Adrenal gland (tissue), 12 donors: Measurements from ENCODE around the gene SGIP1. TPM values are rescaled to one million over a fixed set of nuclear protein-coding genes. Genes with fewer than 3 reads are reported as not detected.
A peak's percentile ranks its signal among the peaks of the same experiment; 100 is the strongest.

Experiments used
- DNase-seq, 7 donors: peaks; one replicate each; pipeline ENCODE4 v3.0.0-alpha.2; 2019 to 2020
- H3K27ac ChIP-seq, 5 donors: fragments of 200-600 bp; sonication (generic) in 4 of 5; 1 replicate in 3 of 5; 2 replicates in 2 of 5; pipeline versions ENCODE4 v1.5.1 to v1.8.0; 2016 to 2020; ENCODE audit warnings: mild to moderate bottlenecking in 1 of 5
- H3K27me3 ChIP-seq: fragments of 200-600 bp; 2 replicates; pipeline ENCODE4 v1.8.0; 2021
- H3K36me3 ChIP-seq, 2 donors: fragments of 200-600 bp; replicated peaks in 1 of 2; 1 replicate in 1 of 2; 2 replicates in 1 of 2; pipeline versions ENCODE4 v1.5.1 to v1.8.0; 2018 to 2022
- H3K4me1 ChIP-seq, 2 donors: fragments of 200-600 bp; replicated peaks in 1 of 2; 1 replicate in 1 of 2; 2 replicates in 1 of 2; pipeline versions ENCODE4 v1.5.1 to v1.8.0; 2018 to 2021
- H3K4me3 ChIP-seq, 4 donors: fragments of 200-600 bp; sonication (generic) in 3 of 4; one replicate each; pipeline ENCODE4 v1.5.1; 2016 to 2018
- H3K9me3 ChIP-seq, 3 donors: fragments of 200-600 bp; sonication (generic) in 1 of 3; replicated peaks in 1 of 3; 1 replicate in 2 of 3; 2 replicates in 1 of 3; pipeline versions ENCODE4 v1.5.1 to v1.8.0; 2016 to 2021
- CTCF ChIP-seq, 6 experiments: fragments of 450-650 bp in 4 of 6; fragments of 200-600 bp in 2 of 6; sonication (generic) in 1 of 6; IDR thresholded peaks; 1 replicate in 5 of 6; 2 replicates in 1 of 6; pipeline versions ENCODE4 v1.5.1 to v1.8.0; 2016 to 2021; ENCODE audit warnings: antibody characterized with exemption in 6 of 6, mild to moderate bottlenecking in 2 of 6, moderate library complexity in 1 of 6
- POLR2A ChIP-seq, 2 donors: fragments of 450-650 bp; IDR thresholded peaks; one replicate each; pipeline ENCODE4 v1.6.1; 2017; ENCODE audit warnings: antibody characterized with exemption in 2 of 2, mild to moderate bottlenecking in 2 of 2, moderate library complexity in 1 of 2
- WGBS, 4 donors: extraction: QIAGEN DNeasy Blood & Tissue Kit in 2 of 4; methylation state at CpG; one replicate each; pipeline versions ENCODE4 v1.1.5 to v1.1.7; 2013 to 2017; 5-methylcytosine and 5-hydroxymethylcytosine counted together
- intact Hi-C, 2 donors: fragments of 100-400 bp; cut with DNase I; formaldehyde crosslinking; loops; one replicate each; pipeline versions ENCODE4 v1.14.1 to v1.15.0; 2022 to 2023
- polyA plus RNA-seq, 3 donors: library from polyadenylated mRNA; stranded (reverse); fragments of 200-250 nt in 2 of 3; fragments of 350-450 nt in 1 of 3; fragmentation: Illumina TruSeq in 1 of 3; extraction: RNeasy Lipid Tissue Mini Kit (QIAGEN cat#74804) in 1 of 3; gene quantifications; one replicate each; pipeline ENCODE4 v1.2.3, GENCODE V29; 2013 to 2014
- total RNA-seq, 9 donors: library from RNA; depleted of rRNA in 4 of 9; stranded (reverse); fragments of >200 nt in 4 of 9; fragments of 120-200 nt in 1 of 9; fragmentation: NEBNext Ultra II Directional in 1 of 9; extraction: Animal tissue kit (Norgen Biotek cat#: 25700) in 1 of 9; gene quantifications; one replicate each; pipeline versions ENCODE4 v1.1.0 to v1.2.4, GENCODE V29; 2013 to 2023
- donor health status: healthy with polysubstance abuse.
- donor health status: Bipolar disorder and iron deficiency.
- donor health status: DM: yes; HTN: yes; CAD: no.
- donor health status: DM: no; HTN: no; CAD: no.
- donor health status: DM: no; HTN: no; CAD: no.
- donor health status: DM: yes; HTN: yes; CAD: no.

SGIP1 gene
- total and polyA plus RNA-seq, 12 donors: 0.52 to 8.4 (median 1.9) TPM; not detected in 1

- intact Hi-C loops: no loop called here
- Histone ChIP-seq H3K9me3 (no peaks in the 10 kb centered on the region), H3K27ac (no peak overlapping the region), H3K4me3 (no peak overlapping the region), H3K4me1 (no peaks in the 10 kb centered on the region), H3K36me3 (no peaks in the 10 kb centered on the region), H3K27me3 (no peaks in the 10 kb centered on the region)
- WGBS, 4 donors: 74 to 82% (median 79%) methylated on average over 4 of the region's 4 CpGs
- no peak for DNase-seq
- no peak for TF ChIP-seq CTCF (IDR thresholded peaks at IDR 0.05)
- no peak for TF ChIP-seq POLR2A (IDR thresholded peaks at IDR 0.05)
Observed at GRCh38 chr1:66617362-66618184, 83.6 kb downstream of the SGIP1 start.

- Histone ChIP-seq H3K4me3 (no peak overlapping the region), H3K27ac (no peak overlapping the region), H3K27me3 (no peaks in the 10 kb centered on the region), H3K36me3 (no peaks in the 10 kb centered on the region), H3K4me1 (no peaks in the 10 kb centered on the region), H3K9me3 (no peaks in the 10 kb centered on the region)
- no peak for DNase-seq
- intact Hi-C loops: no loop called here
- TF ChIP-seq POLR2A (IDR thresholded peaks at IDR 0.05) (no peak), CTCF (IDR thresholded peaks at IDR 0.05) (no peak)
Observed at GRCh38 chr1:66618390-66618789, 84.4 kb downstream of the SGIP1 start.

GRCh38 chr1:66623812-66624211, 89.9 kb downstream of the SGIP1 start:
- no peak for TF ChIP-seq CTCF (IDR thresholded peaks at IDR 0.05)
- no peak for TF ChIP-seq POLR2A (IDR thresholded peaks at IDR 0.05)
- Histone ChIP-seq H3K27me3 (no peaks in the 10 kb centered on the region), H3K9me3 (no peaks in the 10 kb centered on the region), H3K4me3 (no peak overlapping the region), H3K4me1 (no peaks in the 10 kb centered on the region), H3K27ac (no peak overlapping the region), H3K36me3 (no peaks in the 10 kb centered on the region)
- intact Hi-C loops: no loop called here
- no peak for DNase-seq
- WGBS, 4 donors: 56 to 76% (median 74%) methylated on average over 1 of the region's 1 CpG

- no peaks in the 10 kb centered on the region for H3K36me3 ChIP-seq
- intact Hi-C loops: no loop called here
- 70 to 86% (median 74%) methylated on average over 1 of the region's 1 CpG for WGBS, 4 donors
- no peaks in the 10 kb centered on the region for H3K4me1 ChIP-seq
- H3K4me3 ChIP-seq: no peak overlapping the region
- no peaks in the 10 kb centered on the region for H3K27me3 ChIP-seq
- H3K27ac ChIP-seq: peak overlapping the region in 1 of 5 donors; percentile 55
- TF ChIP-seq POLR2A (IDR thresholded peaks at IDR 0.05) (no peak), CTCF (IDR thresholded peaks at IDR 0.05) (no peak)
- no peaks in the 10 kb centered on the region for H3K9me3 ChIP-seq
- DNase-seq: peak in 1 of 7 donors; percentile 16
Observed at GRCh38 chr1:66624412-66625060, 90.6 kb downstream of the SGIP1 start.
